GM12874 (cell line): Measurements from ENCODE around the gene HDAC4.

Experiments used
- CTCF ChIP-seq: IDR thresholded peaks from 2 replicates; pipeline ENCODE4 v1.5.1; 2011; ENCODE audit warnings: low read depth, mild to moderate bottlenecking, control low read depth, low read length, moderate library complexity; ENCODE audit not compliant: insufficient read depth

Gene HDAC4

GRCh38 chr2:239269173-239269885 is 131.5 kb downstream of the HDAC4 start:
- no peak for TF ChIP-seq CTCF

GRCh38 chr2:239268549-239268948 is 132.3 kb downstream of the HDAC4 start:
- TF ChIP-seq CTCF = no peak

- TF ChIP-seq CTCF = no peak
Measured at GRCh38 chr2:239268082-239268481, 132.7 kb downstream of the HDAC4 start.

GRCh38 chr2:239267288-239267951 is 133.4 kb downstream of the HDAC4 start:
- peak; percentile 58 for TF ChIP-seq CTCF

GRCh38 chr2:239266779-239267287 is 134.0 kb downstream of the HDAC4 start:
- TF ChIP-seq CTCF = no peak

- no peak for TF ChIP-seq CTCF
Measured at GRCh38 chr2:239266434-239266766, 134.4 kb downstream of the HDAC4 start.

- no peak for TF ChIP-seq CTCF
Measured at GRCh38 chr2:239265681-239266433, 135.0 kb downstream of the HDAC4 start.
